Measurements from ENCODE around the gene CUL7.
A peak's percentile ranks its signal among the peaks of the same experiment; 100 is the strongest.
"Not testable (repeated sequence)": the region's sequence is repeated elsewhere in the genome, so short reads cannot be mapped to it uniquely, and the experiment has no call there.

The CUL7 gene

GRCh38 chr6:43013843-43014433, 39.7 kb downstream of the CUL7 start, which contains the start of the genes KLHDC3 and MEA1:
Gene KLHDC3, plus strand, starts transcription at chr6:43014249. Its CDS starts 2,944 bp downstream, at chr6:43017193.
Gene MEA1, minus strand, starts transcription at chr6:43013946. Its CDS starts 133 bp downstream, at chr6:43013813.
- peak; percentile 100 for DNase-seq

GRCh38 chr6:43013097-43013842, 40.4 kb downstream of the CUL7 start:
- DNase-seq, result no peak

GRCh38 chr6:43012364-43012763, 41.3 kb downstream of the CUL7 start:
- no peak for DNase-seq

- no peak for DNase-seq
Observed at GRCh38 chr6:43011207-43011606, 42.4 kb downstream of the CUL7 start.

- peak; percentile 23 to 42 for DNase-seq
Observed at GRCh38 chr6:43009124-43009523, 44.5 kb downstream of the CUL7 start.

- DNase-seq, result no peak
Observed at GRCh38 chr6:43007126-43007525, 46.5 kb downstream of the CUL7 start.

GRCh38 chr6:43006251-43006650, 47.4 kb downstream of the CUL7 start:
- DNase-seq, result no peak

GRCh38 chr6:43005844-43006243, 47.8 kb downstream of the CUL7 start:
- DNase-seq, result no peak

GRCh38 chr6:43001843-43002242, 51.8 kb downstream of the CUL7 start:
- no peak for DNase-seq

GRCh38 chr6:42998205-42998604, 55.4 kb downstream of the CUL7 start:
- not testable (repeated sequence) for DNase-seq

- no peak for DNase-seq
Observed at GRCh38 chr6:42996513-42996912, 57.1 kb downstream of the CUL7 start.

GRCh38 chr6:42993445-42993844, 60.2 kb downstream of the CUL7 start:
- DNase-seq, result no peak

GRCh38 chr6:42989923-42990322, 63.7 kb downstream of the CUL7 start:
- no peak for DNase-seq

- DNase-seq, result no peak
Observed at GRCh38 chr6:42988486-42989020, 65.1 kb downstream of the CUL7 start.
